ENCODE measurements around the gene RPA1.
"Not testable (repeated sequence)": the region's sequence is repeated elsewhere in the genome, so short reads cannot be mapped to it uniquely, and the experiment has no call there.

The RPA1 gene

DNA sequence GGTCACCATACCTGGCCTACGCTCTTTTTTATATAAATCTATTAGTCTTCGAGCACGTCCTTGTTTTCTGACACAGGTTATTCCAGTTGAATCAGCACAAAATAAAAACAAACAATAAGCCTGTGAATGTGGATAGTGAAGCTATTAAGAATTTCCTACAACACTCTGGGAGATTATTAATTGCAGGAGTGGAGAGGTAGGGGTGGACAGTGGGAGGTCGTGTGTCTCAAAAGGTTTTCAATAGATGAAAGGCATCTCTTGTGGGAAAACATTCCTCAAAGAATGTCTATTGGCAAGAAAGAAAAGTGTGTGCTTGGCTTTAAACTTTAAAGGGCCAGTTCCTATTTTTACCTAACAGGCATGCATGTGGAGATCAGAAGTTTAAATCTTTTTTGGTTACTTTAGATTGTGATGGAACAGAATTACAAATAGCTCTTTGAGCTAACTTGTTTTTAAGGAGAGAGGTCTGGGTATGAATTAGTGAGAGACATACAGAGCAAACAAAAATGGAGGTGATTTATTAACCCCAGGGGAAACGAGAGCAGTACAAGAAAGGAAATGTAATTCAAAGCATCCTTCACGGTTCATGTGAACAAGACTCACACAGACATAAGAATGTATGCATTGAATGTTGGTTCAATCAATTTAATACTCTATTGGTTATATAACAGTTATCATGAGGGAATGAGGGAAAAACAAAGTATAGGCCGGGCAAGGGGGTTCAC lies 9.1 kb upstream of the RPA1 start:
- DNase-seq: no peak

DNA sequence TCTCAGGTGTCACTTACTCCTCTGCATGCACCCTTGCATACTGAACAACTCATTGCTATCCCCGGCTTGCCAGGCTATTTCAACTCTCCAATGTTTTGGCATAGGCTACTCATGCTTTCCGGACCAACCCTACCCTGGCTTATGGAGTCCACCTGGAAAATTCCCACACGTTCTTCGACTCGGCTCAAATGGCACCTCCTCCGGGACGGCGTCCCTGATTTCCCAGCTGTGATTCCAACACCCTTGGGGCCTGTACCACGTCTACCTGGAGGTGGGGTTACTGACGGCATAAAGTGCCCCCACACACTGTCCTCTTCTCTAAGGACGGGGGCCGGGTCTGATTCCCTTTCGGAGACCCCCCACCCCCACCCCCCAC lies 601 bp upstream of the RPA1 start:
- DNase-seq: no peak

DNA sequence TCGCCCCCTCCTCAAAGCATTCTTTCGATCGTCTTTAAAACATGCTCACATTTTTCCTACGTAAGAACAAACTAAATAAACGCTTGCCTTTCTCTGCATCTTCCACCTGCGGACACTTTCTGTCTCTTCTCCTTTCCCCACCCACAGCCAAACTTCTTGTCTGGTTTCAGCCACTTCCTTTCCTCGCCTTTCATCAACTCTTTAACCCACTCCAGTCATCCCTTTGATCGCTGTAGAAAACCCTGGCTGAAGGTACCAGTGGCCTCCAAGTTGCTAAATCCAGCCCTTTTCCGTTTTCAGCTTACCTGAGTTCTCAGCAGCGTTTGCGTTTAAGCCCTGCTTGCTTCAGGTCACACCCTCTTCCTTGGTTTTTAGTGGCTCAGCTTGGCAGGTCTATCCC lies 483 bp downstream of the RPA1 start:
- no peak for DNase-seq

DNA sequence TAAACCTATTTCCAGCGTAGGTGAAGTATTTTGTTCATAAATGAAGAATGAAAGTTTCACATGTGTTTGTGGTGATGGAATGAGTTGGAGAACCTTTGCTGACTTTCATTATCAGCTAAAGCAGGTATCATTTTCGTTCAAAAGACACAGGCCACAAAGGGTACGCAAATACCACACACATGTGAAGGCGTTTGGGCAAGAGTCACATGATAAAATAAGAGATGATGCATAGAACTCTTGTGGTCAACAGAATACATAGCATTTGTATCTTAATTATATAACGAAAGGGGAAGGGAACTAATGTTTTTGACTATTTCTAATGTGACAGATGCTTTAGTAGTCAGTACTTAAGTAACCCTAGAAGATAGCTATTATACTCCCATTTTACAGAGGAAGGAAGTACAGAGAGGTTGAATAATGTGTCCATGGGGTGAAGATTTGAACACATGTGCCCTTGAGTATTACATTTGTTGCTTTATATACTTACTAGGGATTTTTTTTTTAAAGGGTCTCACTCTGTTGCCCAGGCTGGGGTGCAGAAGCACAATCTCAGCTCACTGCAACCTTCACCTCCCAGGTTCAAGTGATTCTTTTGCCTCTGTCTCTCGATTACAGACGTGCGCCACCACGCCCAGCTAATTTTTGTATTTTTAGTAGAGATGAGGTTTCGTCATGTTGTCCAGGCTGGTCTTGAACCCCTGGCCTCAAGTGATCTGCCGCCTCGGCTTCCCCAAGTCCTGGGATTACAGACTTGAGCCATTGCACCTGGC lies 4.8 kb downstream of the RPA1 start:
- DNase-seq: no peak

GRCh38 chr17:1839516-1839915 lies 9.7 kb downstream of the RPA1 start:
- DNase-seq: no peak

GRCh38 chr17:1843947-1844346 lies 14.1 kb downstream of the RPA1 start:
- no peak for DNase-seq

- DNase-seq: no peak
Observed at GRCh38 chr17:1847191-1847590, 17.4 kb downstream of the RPA1 start.

- no peak for DNase-seq
Observed at GRCh38 chr17:1852327-1852726, 22.5 kb downstream of the RPA1 start.

DNA sequence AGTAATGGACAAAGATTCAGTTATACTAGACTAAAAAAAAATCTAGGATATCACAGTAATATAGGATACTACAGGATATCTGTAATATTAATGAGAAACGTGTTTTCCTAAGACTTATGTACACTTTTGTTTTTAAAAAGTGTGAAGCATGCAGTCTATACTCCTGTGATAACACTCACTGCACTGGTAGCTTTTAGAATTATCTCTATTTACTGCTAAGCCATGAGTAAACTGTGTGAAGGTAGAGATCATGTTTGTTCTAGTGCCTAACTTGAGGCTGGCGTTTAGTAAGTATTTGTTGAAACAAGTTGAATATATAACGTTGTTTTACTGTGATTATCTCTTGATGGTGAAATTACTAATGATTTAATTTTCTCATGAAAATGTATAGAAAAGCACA lies 23.9 kb downstream of the RPA1 start:
- DNase-seq: no peak

- not testable (repeated sequence) for DNase-seq
Observed at GRCh38 chr17:1856462-1856861, 26.7 kb downstream of the RPA1 start.

DNA sequence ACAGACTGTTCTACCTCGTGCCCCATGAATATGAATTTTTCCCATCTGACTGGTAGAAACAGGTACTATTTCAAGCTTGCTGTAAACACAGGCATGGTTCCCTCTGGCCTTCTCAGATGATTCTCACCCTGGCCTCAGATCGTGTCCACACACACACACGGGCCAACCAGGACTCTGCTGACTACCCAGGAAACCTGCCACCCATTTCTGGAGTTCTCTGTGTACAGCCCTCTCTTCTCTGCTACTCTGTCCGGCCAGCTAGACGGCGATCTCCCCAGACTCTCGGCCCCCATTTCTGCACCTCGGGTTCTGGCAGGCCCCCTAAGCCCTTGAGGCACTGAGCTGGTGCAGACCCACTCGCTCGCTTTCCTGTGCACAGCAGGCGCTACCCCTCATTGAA lies 31.2 kb downstream of the RPA1 start:
- no peak for DNase-seq

DNA sequence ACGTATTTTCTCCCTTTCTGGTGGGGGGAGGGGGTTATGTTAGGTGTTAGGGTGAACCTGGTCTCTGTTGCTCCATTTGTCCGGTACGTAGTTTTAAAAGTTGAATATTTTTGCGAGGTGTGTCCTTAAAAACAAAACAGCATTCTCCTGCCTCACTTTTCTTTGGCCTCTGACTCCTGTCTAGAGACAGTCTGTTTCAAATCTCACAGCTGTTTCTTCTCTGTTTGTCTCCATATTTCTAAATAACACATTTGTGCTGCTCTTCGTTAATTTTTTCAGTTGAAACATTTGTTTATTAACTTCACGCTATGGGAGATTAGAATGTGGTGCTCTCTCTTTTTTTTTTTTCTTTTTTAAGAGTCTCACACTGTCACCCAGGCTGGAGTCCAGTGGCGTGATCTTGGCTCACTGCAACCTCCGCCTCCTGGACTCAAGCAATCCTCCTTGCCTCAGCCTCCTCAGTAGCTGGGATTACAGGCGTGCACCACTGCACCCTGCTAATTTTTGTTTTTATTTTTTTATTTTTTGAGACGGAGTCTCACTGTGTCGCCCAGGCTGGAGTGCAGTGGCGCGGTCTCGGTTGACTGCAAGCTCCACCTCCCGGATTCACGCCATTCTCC lies 31.7 kb downstream of the RPA1 start:
- no peak for DNase-seq

DNA sequence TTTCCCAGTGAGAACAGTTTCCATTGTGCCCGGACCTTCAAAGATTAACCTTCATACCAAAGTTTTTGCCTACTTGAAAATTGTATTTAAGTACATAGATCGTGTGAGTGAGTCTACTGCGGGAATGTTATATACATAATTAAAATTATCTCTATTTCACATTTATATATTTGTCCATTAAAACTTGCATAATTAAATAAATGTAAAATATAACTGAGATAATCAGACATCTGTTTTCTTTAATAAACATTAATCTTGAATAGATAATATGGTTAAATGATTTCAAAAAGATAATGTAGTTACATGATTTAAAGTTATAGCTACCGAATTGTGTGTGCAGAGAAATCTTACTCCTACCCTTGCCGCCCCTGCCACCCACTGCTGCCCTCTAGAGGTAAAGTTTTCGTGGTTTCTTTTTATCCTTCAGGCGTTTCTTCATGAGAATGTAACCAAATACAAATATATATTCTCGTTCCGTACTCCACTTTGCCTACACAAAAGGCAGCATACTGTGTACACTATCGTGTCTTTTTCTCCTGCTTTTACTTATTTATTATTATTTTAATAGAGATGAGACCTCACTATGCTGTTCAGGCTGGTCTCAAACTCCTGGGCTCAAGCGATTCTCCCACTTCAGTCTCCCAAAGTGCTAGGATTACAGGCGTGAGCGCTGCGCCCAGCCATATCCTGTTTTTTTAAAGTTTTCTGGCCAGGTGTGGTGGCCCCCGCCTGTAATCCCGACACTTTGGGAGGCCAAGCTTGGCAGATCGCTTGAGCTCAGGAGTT lies 35.6 kb downstream of the RPA1 start:
- no peak for DNase-seq

DNA sequence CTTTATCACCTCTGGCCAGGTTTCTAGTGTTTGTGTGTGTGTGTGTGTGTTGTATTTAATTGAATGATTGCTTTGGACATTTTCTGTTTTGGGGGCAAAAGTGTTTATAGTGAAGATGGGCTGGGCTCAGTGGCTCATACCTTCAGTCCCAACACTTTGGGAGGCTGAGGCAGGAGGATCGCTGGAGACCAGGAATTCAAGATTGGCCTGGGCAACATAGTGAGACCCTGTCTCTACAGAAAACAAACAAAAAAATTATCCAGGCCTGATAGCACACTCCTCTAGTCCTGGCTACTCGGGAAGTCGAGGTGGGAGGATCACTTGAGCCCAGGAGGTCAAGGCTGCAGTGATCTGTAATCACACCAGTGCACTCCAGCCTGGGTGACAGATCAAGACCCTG lies 37.5 kb downstream of the RPA1 start:
- no peak for DNase-seq

DNA sequence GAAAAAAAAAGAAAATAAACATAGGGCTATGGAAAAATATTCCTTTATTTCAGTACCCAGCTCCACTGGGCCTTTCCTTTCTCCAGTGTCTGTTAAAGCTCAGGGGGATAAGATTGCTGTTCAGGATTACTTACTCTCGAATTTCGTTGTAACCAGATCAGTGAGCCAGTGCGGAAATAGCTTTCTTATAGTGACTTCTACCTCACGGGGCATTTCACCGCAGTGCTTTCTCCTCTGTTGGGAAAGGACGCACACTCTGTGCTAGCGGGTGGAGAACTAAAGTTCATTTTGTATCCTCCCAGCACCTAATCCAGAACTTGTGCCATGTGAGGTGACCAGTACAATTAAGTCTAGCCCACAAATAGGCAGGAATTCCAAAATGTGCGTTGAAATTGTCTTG lies 38.3 kb downstream of the RPA1 start:
- DNase-seq: no peak

DNA sequence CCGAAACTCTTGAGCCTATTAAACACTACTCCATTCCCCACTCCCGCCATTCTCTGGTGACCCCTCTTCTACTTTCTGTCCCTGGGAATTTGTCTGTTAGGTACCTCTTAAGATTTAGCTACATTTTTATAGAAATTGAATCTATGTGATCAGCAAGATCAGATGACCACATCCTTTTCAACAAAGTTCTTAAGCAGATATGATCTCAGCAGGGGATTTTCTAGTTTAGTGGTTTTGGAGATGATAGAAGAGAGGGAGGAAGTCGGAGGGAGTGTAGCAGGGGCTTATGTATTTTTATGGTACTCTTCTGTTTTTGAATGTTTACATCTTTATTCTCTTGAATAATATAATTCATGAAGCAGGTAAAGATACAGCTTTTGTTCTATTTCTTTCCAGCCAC lies 40.8 kb downstream of the RPA1 start:
- no peak for DNase-seq

DNA sequence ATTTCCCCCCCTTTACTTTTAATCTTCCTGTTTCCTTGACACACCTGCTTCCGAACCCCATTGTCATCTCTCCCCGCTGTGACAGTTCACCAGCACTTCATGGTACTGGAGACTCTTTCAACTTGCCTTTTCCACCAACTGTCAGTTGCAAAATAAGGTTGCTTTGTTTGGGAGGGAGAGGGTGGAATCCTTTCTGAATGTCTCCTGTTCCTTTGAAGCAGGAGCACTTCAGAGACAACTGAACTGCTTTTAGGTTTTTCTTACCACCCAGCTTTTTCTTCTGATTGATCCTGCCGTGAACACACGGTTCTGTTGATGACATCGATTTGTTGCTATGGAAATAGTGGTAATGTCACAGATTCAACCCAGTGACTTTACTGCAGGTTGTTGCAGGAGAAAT lies 42.0 kb downstream of the RPA1 start:
- DNase-seq: no peak

DNA sequence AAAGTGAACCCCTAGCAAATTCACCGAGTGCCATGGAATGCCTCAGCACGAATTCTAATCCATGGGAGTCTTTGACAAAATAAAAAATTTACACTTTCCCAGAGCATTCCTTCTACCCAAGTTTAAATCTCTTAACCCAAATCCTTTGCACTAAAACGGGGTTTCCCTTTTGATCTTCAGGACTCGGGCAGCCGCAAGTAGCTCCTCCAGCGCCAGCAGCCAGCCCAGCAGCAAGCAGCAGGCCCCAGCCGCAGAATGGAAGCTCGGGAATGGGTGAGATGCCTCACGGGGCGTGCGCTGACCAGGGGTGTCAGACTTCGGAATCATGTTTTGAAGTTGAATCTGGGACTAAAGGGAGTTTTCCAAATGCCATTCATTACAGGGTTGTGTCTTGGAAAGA lies 42.4 kb downstream of the RPA1 start:
- DNase-seq: no peak

DNA sequence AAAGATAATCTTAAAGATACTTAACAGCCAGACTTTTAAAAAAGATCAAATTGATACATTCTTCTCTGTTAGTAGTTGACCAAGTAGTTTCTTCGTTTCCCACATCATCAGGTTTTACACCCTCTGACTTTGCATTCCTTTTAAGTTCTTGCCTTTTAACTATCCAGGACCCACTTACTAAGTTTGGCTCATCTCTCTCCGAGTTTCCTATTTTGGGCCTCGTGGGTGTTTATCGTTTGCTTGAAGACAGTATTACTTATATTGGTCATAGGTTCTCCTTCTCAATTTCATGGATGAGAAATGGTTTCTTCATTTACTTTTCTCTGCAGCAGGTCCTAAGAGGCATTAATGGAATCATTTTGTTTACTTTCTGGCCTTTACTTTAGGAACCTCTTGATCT lies 43.2 kb downstream of the RPA1 start:
- no peak for DNase-seq

GRCh38 chr17:1873418-1873817 lies 43.6 kb downstream of the RPA1 start:
- no peak for DNase-seq

DNA sequence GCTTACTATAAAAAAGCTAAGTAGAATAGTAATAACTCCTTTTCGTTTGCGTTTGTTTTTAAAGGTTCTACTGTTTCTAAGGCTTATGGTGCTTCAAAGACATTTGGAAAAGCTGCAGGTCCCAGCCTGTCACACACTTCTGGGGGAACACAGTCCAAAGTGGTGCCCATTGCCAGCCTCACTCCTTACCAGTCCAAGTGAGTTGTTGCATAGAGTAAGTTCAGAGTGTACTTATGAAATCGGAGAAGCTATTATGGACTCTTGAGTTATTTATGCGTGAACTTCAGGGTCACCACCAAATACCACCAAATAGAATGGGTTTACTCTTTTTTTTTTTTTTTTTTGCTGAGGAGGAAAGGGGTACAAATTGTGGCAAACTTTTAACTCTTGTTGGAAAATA lies 45.8 kb downstream of the RPA1 start:
- no peak for DNase-seq

DNA sequence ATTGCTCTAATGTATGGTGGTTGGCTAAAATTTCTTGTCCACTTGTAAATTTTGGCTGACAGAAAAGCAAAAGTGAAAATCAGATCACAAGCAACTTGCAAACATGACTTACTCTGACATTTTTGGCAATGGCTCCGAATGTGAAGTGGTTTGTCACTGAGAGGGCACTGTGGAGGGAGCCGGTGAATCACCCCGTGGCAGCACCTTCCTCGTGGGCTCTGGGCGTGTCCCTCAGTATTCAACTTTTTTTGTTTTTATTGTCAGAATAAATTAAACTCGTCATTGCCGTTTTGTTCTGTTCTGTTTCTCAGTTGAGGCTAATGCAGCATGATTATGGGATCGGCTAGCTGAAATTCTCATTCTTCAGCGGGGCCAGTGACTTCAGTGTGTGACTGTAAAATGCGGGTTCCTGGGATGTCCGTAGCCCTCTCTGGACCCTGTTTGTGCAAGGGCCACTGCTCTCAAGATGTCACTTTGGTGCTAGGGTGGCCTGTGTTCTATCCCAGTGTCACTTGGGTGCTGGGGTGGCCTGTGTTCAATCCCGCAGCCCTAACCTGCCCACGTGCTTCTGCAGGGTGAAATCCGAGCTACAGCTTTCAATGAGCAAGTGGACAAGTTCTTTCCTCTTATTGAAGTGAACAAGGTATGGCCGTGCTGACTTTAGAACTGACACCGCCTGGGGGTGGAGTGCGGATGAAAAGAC lies 48.8 kb downstream of the RPA1 start:
- DNase-seq: no peak
